GM12873 (cell line): Measurements from ENCODE around the gene PRDM4.

Experiments used
- TF ChIP-seq, protein P1 (sequence below): IDR thresholded peaks from 2 replicates; pipeline ENCODE4 v1.5.1; 2012; ENCODE audit warnings: low read depth, mild to moderate bottlenecking, moderate library complexity, low read length, control low read depth; ENCODE audit not compliant: insufficient read depth; ENCODE audit errors: missing control alignments

The PRDM4 gene, protein sequence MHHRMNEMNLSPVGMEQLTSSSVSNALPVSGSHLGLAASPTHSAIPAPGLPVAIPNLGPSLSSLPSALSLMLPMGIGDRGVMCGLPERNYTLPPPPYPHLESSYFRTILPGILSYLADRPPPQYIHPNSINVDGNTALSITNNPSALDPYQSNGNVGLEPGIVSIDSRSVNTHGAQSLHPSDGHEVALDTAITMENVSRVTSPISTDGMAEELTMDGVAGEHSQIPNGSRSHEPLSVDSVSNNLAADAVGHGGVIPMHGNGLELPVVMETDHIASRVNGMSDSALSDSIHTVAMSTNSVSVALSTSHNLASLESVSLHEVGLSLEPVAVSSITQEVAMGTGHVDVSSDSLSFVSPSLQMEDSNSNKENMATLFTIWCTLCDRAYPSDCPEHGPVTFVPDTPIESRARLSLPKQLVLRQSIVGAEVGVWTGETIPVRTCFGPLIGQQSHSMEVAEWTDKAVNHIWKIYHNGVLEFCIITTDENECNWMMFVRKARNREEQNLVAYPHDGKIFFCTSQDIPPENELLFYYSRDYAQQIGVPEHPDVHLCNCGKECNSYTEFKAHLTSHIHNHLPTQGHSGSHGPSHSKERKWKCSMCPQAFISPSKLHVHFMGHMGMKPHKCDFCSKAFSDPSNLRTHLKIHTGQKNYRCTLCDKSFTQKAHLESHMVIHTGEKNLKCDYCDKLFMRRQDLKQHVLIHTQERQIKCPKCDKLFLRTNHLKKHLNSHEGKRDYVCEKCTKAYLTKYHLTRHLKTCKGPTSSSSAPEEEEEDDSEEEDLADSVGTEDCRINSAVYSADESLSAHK

GRCh38 chr12:107760809-107761501 is at the start of gene PRDM4:
Gene PRDM4 (minus strand): TSS chr12:107761137. CDS start chr12:107760515, 622 bp downstream.
- TF ChIP-seq, protein P1, sequence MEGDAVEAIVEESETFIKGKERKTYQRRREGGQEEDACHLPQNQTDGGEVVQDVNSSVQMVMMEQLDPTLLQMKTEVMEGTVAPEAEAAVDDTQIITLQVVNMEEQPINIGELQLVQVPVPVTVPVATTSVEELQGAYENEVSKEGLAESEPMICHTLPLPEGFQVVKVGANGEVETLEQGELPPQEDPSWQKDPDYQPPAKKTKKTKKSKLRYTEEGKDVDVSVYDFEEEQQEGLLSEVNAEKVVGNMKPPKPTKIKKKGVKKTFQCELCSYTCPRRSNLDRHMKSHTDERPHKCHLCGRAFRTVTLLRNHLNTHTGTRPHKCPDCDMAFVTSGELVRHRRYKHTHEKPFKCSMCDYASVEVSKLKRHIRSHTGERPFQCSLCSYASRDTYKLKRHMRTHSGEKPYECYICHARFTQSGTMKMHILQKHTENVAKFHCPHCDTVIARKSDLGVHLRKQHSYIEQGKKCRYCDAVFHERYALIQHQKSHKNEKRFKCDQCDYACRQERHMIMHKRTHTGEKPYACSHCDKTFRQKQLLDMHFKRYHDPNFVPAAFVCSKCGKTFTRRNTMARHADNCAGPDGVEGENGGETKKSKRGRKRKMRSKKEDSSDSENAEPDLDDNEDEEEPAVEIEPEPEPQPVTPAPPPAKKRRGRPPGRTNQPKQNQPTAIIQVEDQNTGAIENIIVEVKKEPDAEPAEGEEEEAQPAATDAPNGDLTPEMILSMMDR, result peak; percentile 64

GRCh38 chr12:107807471-107808150 is 46.7 kb upstream of the PRDM4 start:
- TF ChIP-seq, protein P1, result no peak

DNA sequence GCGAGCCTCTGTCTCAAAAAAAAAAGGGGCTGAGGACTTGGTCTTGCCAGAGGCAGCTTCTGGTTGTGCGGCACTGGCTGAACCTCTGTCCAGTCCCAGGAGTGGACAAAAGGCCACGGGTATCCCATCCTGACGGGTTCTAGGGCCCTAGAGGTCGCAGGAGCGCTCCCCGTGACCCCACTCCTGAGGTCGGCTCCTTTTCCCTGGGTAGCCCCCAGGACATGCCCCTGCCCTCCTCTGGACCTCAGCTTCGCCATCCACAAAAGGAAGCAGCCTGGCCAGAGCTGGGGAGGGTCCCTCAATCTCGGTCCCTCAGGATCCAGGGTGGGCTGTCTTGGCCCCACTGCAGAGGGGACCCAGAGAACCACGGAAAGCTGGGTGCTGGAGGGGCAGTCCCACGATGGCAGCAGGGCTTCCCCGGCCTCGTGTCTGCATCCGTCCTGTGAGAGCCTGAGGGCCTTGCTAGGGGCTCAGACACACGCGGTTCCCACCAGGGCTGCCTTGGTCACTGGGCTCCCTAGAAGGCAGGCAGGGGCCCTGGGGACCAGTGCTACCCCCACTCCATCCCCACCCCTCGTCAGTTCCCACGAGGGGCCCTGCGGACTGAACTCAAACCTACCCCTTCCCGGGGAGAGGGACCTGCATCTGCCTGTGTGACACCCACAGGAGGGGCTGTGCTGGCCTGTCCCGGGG is 44.7 kb upstream of the PRDM4 start:
- TF ChIP-seq, protein P1, result no peak

GRCh38 chr12:107803092-107803491 is 42.2 kb upstream of the PRDM4 start:
- TF ChIP-seq, protein P1, result no peak

DNA sequence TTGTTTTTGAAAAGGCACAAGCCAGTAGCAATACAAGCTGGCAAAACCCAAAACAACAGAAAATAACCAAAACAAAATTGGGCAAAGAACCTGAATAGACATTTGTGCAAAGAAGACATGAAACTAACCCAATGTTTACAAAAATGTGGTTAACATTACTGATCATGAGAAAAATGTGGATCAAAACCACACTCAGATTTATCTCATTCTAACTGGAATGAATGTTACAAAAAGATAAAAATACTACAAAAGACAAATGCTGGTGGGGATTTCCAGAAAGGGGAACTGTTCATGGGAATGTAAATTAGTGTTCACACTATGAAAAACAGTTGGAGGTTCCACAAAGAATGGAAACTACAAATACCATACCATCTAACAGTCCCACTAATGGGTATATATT is 40.2 kb upstream of the PRDM4 start:
- TF ChIP-seq, protein P1, result no peak

DNA sequence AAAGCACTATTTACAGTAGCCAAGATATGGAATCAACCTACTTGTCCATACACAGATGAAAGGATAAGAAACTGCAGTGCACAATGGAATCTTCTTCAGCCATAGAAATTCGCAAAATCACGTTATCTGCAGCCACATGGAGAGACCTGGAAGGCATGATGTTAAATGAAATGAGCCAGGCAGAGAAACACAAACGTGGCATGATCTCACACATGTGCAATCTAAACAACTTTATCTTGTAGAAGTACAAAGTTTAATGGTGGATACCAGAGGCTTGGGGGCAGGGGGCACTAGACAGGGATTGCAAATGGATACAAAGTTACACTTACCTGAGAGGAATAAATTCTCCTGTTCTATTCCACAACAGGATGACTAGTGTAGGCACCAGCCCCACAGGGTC is 37.6 kb upstream of the PRDM4 start:
- TF ChIP-seq, protein P1, result no peak
